Endothelial cell of umbilical vein (primary cell): Measurements from ENCODE around the gene FLRT3. TPM values are rescaled to one million over a fixed set of nuclear protein-coding genes. Genes with fewer than 3 reads are reported as not detected.

Experiments
- BruUV-seq: library from RNA; stranded (reverse); fragments of 400-500 nt; replicated peaks from 2 replicates; lab custom pipeline; 2021; lab: Mats Ljungman, UMichigan
- CTCF ChIA-PET: fragments of 300-600, 350-600 bp; sonication (Branson Sonifier 250); formaldehyde crosslinking; loops from one replicate; lab custom pipeline; 2021; ENCODE audit warnings: antibody characterized with exemption, inconsistent platforms; lab: Charles Lee
- POLR2A ChIA-PET: fragments of 300-600, 350-600 bp; sonication (Branson Sonifier 250); formaldehyde crosslinking; loops from one replicate; lab custom pipeline; 2021; ENCODE audit warnings: antibody characterized with exemption, inconsistent platforms; lab: Charles Lee
- DNase-seq: peaks from one replicate; pipeline ENCODE4 v3.0.0-alpha.2; 2011; ENCODE audit warnings: low read depth, low spot score
- FAIRE-seq: peaks from 2 replicates; lab custom pipeline; 2011; peaks lifted over from hg19 to GRCh38; lab: Jason Lieb, UNC
- H2AFZ ChIP-seq: 2 replicates; pipeline ENCODE4 v1.6.0; 2012; ENCODE audit warnings: low read depth, low read length, control low read depth, inconsistent platforms
- H3K27ac ChIP-seq: 2 replicates; pipeline ENCODE4 v1.5.1; 2011; ENCODE audit warnings: low read depth, mild to moderate bottlenecking, control low read depth, low read length, moderate library complexity; ENCODE audit not compliant: insufficient read depth
- H3K27me3 ChIP-seq, 2 experiments: 2 replicates each; pipeline versions ENCODE4 v1.6.0 to v1.6.1; 2011; ENCODE audit warnings: low read length in 2 of 2, mixed read lengths in 1 of 2; ENCODE audit not compliant: control insufficient read depth in 2 of 2, insufficient read depth in 2 of 2
- H3K36me3 ChIP-seq, 2 experiments: 2 replicates in 1 of 2; 3 replicates in 1 of 2; pipeline ENCODE4 v1.5.1; 2011; ENCODE audit warnings: low read length in 2 of 2, mild to moderate bottlenecking in 1 of 2, moderate library complexity in 1 of 2; ENCODE audit not compliant: control insufficient read depth in 2 of 2, insufficient read depth in 2 of 2; ENCODE audit errors: extremely low read depth in 1 of 2
- H3K4me1 ChIP-seq: 3 replicates; pipeline ENCODE4 v1.5.1; 2011; ENCODE audit warnings: mild to moderate bottlenecking, low read length; ENCODE audit not compliant: control insufficient read depth, insufficient read depth; ENCODE audit errors: extremely low read depth
- H3K4me2 ChIP-seq: 2 replicates; pipeline ENCODE4 v1.6.1; 2011; ENCODE audit warnings: low read length, control low read depth, mixed read lengths; ENCODE audit not compliant: insufficient read depth
- H3K4me3 ChIP-seq, 3 experiments: fragments of 200-600 bp in 1 of 3; sonication (generic), shearing (Covaris generic) in 1 of 3; replicated peaks in 1 of 3; 2 replicates each; pipeline ENCODE4 v1.5.1; 2011 to 2016; ENCODE audit warnings: control low read depth in 3 of 3, low read length in 3 of 3, mild to moderate bottlenecking in 2 of 3, inconsistent platforms in 1 of 3, low read depth in 1 of 3, moderate library complexity in 1 of 3; ENCODE audit not compliant: insufficient read depth in 1 of 3
- H3K79me2 ChIP-seq: 2 replicates; pipeline ENCODE4 v1.6.0; 2012; ENCODE audit warnings: low read length, inconsistent platforms; ENCODE audit not compliant: control insufficient read depth, insufficient read depth
- H3K9ac ChIP-seq: replicated peaks from 2 replicates; pipeline ENCODE3; 2011; ENCODE audit warnings: low read length, control low read depth; ENCODE audit not compliant: insufficient read depth; ENCODE audit errors: extremely low read depth
- H3K9me1 ChIP-seq: replicated peaks from 3 replicates; pipeline ENCODE4 v1.6.0; 2011; ENCODE audit warnings: mild to moderate bottlenecking, low read length; ENCODE audit not compliant: control insufficient read depth, insufficient read depth; ENCODE audit errors: extremely low read depth
- H3K9me3 ChIP-seq: replicated peaks from 2 replicates; pipeline ENCODE4 v1.5.1; 2012; ENCODE audit warnings: low read length, inconsistent platforms; ENCODE audit not compliant: control insufficient read depth, insufficient read depth
- H4K20me1 ChIP-seq: replicated peaks from 2 replicates; pipeline ENCODE3; 2011; ENCODE audit warnings: mild to moderate bottlenecking, low read length; ENCODE audit not compliant: control insufficient read depth, insufficient read depth; ENCODE audit errors: extremely low read depth
- FOS ChIP-seq: IDR thresholded peaks from 2 replicates; pipeline ENCODE4 v1.6.1; 2011; ENCODE audit warnings: mild to moderate bottlenecking, low read length, moderate library complexity, borderline replicate concordance; ENCODE audit not compliant: insufficient read depth
- JUN ChIP-seq: IDR thresholded peaks from 2 replicates; pipeline ENCODE4 v1.6.1; 2011; ENCODE audit warnings: borderline replicate concordance, low read depth; ENCODE audit not compliant: insufficient read length, insufficient read depth
- MYC ChIP-seq: IDR thresholded peaks from one replicate; pipeline ENCODE4 v1.6.1; 2011; ENCODE audit warnings: mild to moderate bottlenecking, low read depth, low read length
- POLR2A ChIP-seq: IDR thresholded peaks from 2 replicates; pipeline ENCODE4 v1.6.1; 2012; ENCODE audit warnings: low read depth, mild to moderate bottlenecking, control low read depth, low read length
- POLR2AphosphoS5 ChIP-seq: IDR thresholded peaks from 2 replicates; pipeline ENCODE4 v1.6.1; 2012; ENCODE audit warnings: low read depth, mild to moderate bottlenecking, control low read depth, low read length, moderate library complexity; ENCODE audit not compliant: insufficient read depth
- dilution Hi-C: fragments of 300-500 bp; cut with MboI; formaldehyde crosslinking; loops from one replicate; pipeline ENCODE4 v1.15.0; 2019; ENCODE audit warnings: low sequenced_read_pairs; ENCODE audit not compliant: extremely low pct_ligation_motif_present
- intact Hi-C: fragments of 100-400 bp; cut with micrococcal nuclease; formaldehyde crosslinking; loops from one replicate; pipeline ENCODE4 v1.10.0; 2022
- polyA plus RNA-seq, 4 experiments: library from polyadenylated mRNA; depleted of rRNA in 3 of 4; stranded (reverse) in 3 of 4; unstranded in 1 of 4; fragments of >200 nt; gene quantifications; 2 replicates each; pipeline versions ENCODE4 v1.2.1 to v1.2.3, GENCODE V29; 2011 to 2012; ENCODE audit warnings: missing spikeins in 1 of 4
- total RNA-seq: library from RNA; stranded (reverse); gene quantifications from 2 replicates; pipeline ENCODE4 v1.2.3, GENCODE V29; 2021
- TF ChIP-seq, protein P1 (sequence below): IDR thresholded peaks from 2 replicates; pipeline ENCODE4 v1.6.1; 2011; ENCODE audit not compliant: insufficient read depth, insufficient read length
- TF ChIP-seq, protein P2 (sequence below), 2 donors: IDR thresholded peaks; 1 replicate in 1 of 2; 2 replicates in 1 of 2; pipeline ENCODE4 v1.5.1; 2011; ENCODE audit warnings: low read length in 2 of 2, mild to moderate bottlenecking in 2 of 2, moderate library complexity in 2 of 2, control low read depth in 1 of 2, inconsistent platforms in 1 of 2, low read depth in 1 of 2; ENCODE audit not compliant: insufficient read depth in 1 of 2; ENCODE audit errors: extremely low read depth in 1 of 2

FLRT3 gene
- total and polyA plus RNA-seq, 2 donors (not counting 3 experiments of a cell fraction or from before 2014, with no cell fraction given) = 0.06 to 0.13 TPM

DNA sequence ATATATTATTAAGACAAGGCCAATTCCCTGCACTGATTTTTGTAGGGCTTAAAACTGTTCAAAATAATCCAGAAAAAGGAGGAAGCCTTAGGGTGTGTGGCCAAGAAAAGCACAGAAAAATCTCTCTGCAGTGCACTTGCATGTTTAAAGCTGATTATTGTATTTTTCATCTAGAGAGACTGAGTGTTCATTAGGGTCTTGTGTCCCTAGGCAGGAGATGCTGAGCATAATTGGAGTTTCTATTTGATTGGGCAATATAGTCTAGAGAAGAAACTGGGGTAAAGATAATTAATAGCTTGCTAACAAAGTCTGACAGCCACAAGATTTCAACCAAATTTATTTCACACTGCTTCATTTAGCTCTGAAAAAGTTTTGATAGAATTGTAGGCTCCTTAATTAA lies 2.4 kb downstream of the FLRT3 start:
- no peak overlapping the region for H3K4me3 ChIP-seq
- no peaks in the 10 kb centered on the region for H4K20me1 ChIP-seq
- no peak overlapping the region for H3K4me2 ChIP-seq
- intact Hi-C loops (loop anchor here (5.0 to 10.0 kb wide), 3 partner anchors 257 to 1600 kb away; no protein-coding TSS in a partner anchor), dilution Hi-C loops (no loop called here)
- H3K9me3 ChIP-seq = no peaks in the 10 kb centered on the region
- FAIRE-seq (no peak), DNase-seq (no peak)
- POLR2A ChIA-PET = no interaction called here
- H3K4me1 ChIP-seq = peaks cover 5% of the 10 kb centered on the region
- H3K36me3 ChIP-seq = no peaks in the 10 kb centered on the region
- H3K9me1 ChIP-seq = no peaks in the 10 kb centered on the region
- H2AFZ ChIP-seq = no peak overlapping the region
- BruUV-seq = no TSS peak
- no peak overlapping the region for H3K27ac ChIP-seq
- H3K27me3 ChIP-seq = peaks cover 0 to 2% of the 10 kb centered on the region in 2 experiments
- no peak overlapping the region for H3K9ac ChIP-seq
- CTCF ChIA-PET = interaction anchor here (1.0 to 4.9 kb wide), 3 partner anchors 902 to 1567 kb away, joined by 3 to 145 read pairs (median 5); no protein-coding TSS in a partner anchor
- no peaks in the 10 kb centered on the region for H3K79me2 ChIP-seq
- no peak for TF ChIP-seq FOS
- TF ChIP-seq POLR2AphosphoS5 = no peak
- TF ChIP-seq, protein P1, sequence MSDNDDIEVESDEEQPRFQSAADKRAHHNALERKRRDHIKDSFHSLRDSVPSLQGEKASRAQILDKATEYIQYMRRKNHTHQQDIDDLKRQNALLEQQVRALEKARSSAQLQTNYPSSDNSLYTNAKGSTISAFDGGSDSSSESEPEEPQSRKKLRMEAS = no peak
- TF ChIP-seq, protein P2, sequence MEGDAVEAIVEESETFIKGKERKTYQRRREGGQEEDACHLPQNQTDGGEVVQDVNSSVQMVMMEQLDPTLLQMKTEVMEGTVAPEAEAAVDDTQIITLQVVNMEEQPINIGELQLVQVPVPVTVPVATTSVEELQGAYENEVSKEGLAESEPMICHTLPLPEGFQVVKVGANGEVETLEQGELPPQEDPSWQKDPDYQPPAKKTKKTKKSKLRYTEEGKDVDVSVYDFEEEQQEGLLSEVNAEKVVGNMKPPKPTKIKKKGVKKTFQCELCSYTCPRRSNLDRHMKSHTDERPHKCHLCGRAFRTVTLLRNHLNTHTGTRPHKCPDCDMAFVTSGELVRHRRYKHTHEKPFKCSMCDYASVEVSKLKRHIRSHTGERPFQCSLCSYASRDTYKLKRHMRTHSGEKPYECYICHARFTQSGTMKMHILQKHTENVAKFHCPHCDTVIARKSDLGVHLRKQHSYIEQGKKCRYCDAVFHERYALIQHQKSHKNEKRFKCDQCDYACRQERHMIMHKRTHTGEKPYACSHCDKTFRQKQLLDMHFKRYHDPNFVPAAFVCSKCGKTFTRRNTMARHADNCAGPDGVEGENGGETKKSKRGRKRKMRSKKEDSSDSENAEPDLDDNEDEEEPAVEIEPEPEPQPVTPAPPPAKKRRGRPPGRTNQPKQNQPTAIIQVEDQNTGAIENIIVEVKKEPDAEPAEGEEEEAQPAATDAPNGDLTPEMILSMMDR (IDR thresholded peaks at IDR 0.05; ENCODE audit: extremely low read depth in 1 of 2, insufficient read depth in 1 of 2, low read depth in 1 of 2, low read length in 2 of 2) = no peak
- no peak for TF ChIP-seq JUN
- no peak for TF ChIP-seq POLR2A
- no peak for TF ChIP-seq MYC
